Fibroblast of lung (primary cell): ENCODE measurements around the gene ALDH6A1.

Source experiments
- CTCF ChIP-seq, 2 donors: IDR thresholded peaks in 1 of 2; conservative IDR thresholded peaks in 1 of 2; 1 replicate in 1 of 2; 2 replicates in 1 of 2; pipeline ENCODE4 v1.5.1; 2011 to 2012; ENCODE audit warnings: low read length in 2 of 2, control low read depth in 1 of 2, inconsistent platforms in 1 of 2, low read depth in 1 of 2, mild to moderate bottlenecking in 1 of 2
- EZH2 ChIP-seq: IDR thresholded peaks from 2 replicates; pipeline ENCODE4 v1.5.1; 2012; ENCODE audit warnings: low read length, control low read depth, mild to moderate bottlenecking; ENCODE audit errors: missing control alignments

DNA sequence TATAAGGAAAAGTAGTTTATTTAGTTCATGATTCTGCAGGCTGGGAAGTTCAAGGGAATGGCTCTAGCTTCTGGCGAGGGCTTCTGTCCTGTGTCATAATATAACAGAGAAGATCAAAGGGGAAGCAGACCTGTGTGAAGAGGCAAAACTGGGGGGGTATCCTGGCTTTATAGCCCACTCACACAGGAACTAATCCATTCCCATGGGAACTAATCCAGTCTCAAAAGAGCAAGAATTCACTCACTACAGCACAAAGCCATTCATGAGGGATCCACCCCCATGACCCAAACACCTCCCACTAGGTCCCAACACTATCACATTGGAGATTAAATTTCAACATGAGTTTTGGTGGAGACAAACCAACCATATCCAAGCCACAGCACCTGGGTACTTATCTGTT, 6.9 kb downstream of the ALDH6A1 start:
- TF ChIP-seq CTCF (conservative IDR thresholded peaks at IDR 0.05 in 1 of 2, IDR thresholded peaks at IDR 0.05 in 1 of 2; ENCODE audit: low read depth in 1 of 2, low read length in 2 of 2) (no peak), EZH2 (no peak)
